ENCODE results near the gene CASK. TPM values are rescaled to one million over a fixed set of nuclear protein-coding genes. Genes with fewer than 3 reads are reported as not detected.

CASK gene
- total and polyA plus RNA-seq, 2 of the 13 experiments (the other 11 are each of a cell fraction or from before 2014, with no cell fraction given): 14.5 to 16.0 TPM

DNA sequence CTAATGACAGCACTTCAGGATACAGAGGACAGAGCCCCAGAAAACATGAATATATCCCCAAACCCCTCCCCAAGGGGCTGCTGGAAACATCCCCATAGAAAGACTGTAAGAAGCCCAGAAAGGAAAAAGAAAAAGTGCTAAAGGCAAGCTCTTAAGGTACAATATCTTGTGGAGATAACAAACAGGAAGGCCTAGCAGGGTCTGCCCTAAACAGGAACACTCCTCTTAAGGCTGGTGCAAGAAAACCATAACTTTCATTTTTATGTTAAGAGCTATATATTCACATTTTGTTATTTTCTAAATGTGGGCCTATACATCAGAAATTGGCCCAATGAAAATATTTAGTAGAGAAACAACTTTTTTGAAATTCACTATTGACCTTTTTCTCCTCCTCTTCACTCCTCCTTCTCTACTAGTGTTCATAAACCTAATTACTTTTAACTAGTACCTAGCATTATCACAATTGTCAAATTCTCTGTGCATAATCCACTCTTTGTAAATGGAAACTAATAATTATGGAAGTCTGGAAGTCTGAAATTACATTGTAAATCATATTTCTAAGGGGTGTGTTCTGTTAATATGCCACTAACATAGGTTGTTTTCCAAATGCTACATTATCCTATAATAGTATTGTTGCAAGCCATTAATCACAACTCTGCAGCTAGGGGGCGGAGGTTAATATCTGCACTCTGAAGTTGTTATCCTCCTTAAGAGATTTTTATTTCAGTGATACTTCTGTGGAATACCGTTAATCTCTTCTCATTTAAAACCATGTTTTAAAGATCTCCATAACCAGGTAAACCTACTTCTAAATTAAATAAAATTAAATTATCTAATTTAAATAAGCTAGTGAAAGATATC lies 59.8 kb downstream of the CASK start:
- CTCF ChIA-PET (ENCODE audit: low intra/inter-chr PET ratio, low total read pairs): no interaction called here
- H3K4me2 ChIP-seq (ENCODE audit: low read depth, low read length): no peak overlapping the region
- H3K27ac ChIP-seq (ENCODE audit: extremely low read length, insufficient read depth, low read length): no peak overlapping the region
- H3K36me3 ChIP-seq (replicated peaks in 1 of 2; ENCODE audit: control insufficient read depth in 1 of 2, insufficient read depth in 2 of 2, low read length in 2 of 2): no peaks in the 10 kb centered on the region
- peaks cover under 1% of the 10 kb centered on the region for H3K79me2 ChIP-seq (ENCODE audit: insufficient read depth, low read length)
- H3K9me3 ChIP-seq (ENCODE audit: low read length): no peaks in the 10 kb centered on the region
- in situ Hi-C loops (cut with HindIII; ENCODE audit: extremely low pct_ligation_motif_present, low pct_unique_long_range_greater_than_20kb): no loop called here
- H2AFZ ChIP-seq (ENCODE audit: low read length): no peak overlapping the region
- H3K27me3 ChIP-seq (ENCODE audit: control insufficient read depth in 1 of 2, insufficient read depth in 2 of 2, low read length in 2 of 2): no peaks in the 10 kb centered on the region
- FAIRE-seq (no peak), DNase-seq (ENCODE audit: low spot score) (no peak), ATAC-seq (no peak)
- POLR2A ChIA-PET: no interaction called here
- intact Hi-C loops (cut with micrococcal nuclease; ENCODE audit: unreplicated experiment): no loop called here
- BruUV-seq (replicated peaks): no TSS peak
- no peaks in the 10 kb centered on the region for H4K20me1 ChIP-seq (ENCODE audit: insufficient read depth, low read length)
- 100% methylated on average over 2 of the region's 2 CpGs for WGBS (ENCODE audit: low lambda C conversion rate)
- no peak overlapping the region for H3K9ac ChIP-seq (ENCODE audit: insufficient read depth, low read depth, low read length)
- no peak for TF ChIP-seq IRX3 (CRISPR knock-in tag; IDR thresholded peaks at IDR 0.05; ENCODE audit: borderline replicate concordance, low read depth)
- TF ChIP-seq MIXL1 (CRISPR knock-in tag; IDR thresholded peaks at IDR 0.05): no peak
- TF ChIP-seq ZNF558 (CRISPR knock-in tag; IDR thresholded peaks at IDR 0.05; ENCODE audit: borderline replicate concordance): no peak
- TF ChIP-seq ZEB1 (IDR thresholded peaks at IDR 0.05; ENCODE audit: insufficient replicate concordance, low read depth): no peak
- TF ChIP-seq GTF2F1 (IDR thresholded peaks at IDR 0.05; ENCODE audit: low read length): no peak
- no peak for TF ChIP-seq RFX5 (IDR thresholded peaks at IDR 0.05; ENCODE audit: low read depth, low read length)
- TF ChIP-seq ZNF121 (CRISPR knock-in tag; IDR thresholded peaks at IDR 0.05): no peak
- H3K4me1 ChIP-seq (ENCODE audit: insufficient read depth, low read length): peaks cover 9% of the 10 kb centered on the region
- no peak overlapping the region for H3K4me3 ChIP-seq (replicated peaks in 1 of 3; ENCODE audit: insufficient read depth in 1 of 3, low read depth in 2 of 3, low read length in 3 of 3)

DNA sequence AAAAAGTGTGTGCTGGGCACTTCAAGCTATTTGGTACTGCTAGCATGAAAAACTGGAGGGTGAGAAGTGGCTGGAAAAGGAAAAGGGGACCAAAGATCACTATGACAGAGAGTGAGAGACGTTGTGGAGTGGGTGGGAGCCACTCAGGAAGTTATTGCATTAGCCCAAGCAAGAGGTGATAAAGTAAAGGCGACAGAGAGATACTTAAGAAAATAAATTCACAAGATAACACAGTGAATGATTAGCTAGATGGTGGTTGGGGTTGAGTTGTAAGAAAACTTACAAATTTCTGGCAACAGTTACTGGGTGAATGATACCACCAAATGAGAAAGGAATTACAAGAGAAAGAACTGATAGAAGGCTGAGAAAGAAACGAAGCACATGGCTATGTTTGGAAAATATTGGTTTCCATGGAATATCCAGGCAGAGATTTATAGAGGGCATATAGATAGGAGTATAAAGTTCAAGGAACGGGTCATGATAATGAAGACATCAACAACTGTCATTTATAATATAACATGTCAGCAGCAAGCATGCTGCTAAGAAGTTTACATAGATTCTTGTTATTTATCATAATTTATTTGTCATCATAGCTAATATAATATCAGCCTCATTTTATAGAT lies 60.7 kb downstream of the CASK start:
- Histone ChIP-seq H3K9me3 (ENCODE audit: low read length) (no peaks in the 10 kb centered on the region), H3K27me3 (ENCODE audit: control insufficient read depth in 1 of 2, insufficient read depth in 2 of 2, low read length in 2 of 2) (no peaks in the 10 kb centered on the region), H3K4me1 (ENCODE audit: insufficient read depth, low read length) (no peaks in the 10 kb centered on the region), H3K79me2 (ENCODE audit: insufficient read depth, low read length) (peaks cover 2% of the 10 kb centered on the region), H3K4me2 (ENCODE audit: low read depth, low read length) (no peak overlapping the region), H3K27ac (ENCODE audit: extremely low read length, insufficient read depth, low read length) (no peak overlapping the region), H2AFZ (ENCODE audit: low read length) (no peak overlapping the region), H3K36me3 (replicated peaks in 1 of 2; ENCODE audit: control insufficient read depth in 1 of 2, insufficient read depth in 2 of 2, low read length in 2 of 2) (no peaks in the 10 kb centered on the region), H4K20me1 (ENCODE audit: insufficient read depth, low read length) (no peaks in the 10 kb centered on the region), H3K4me3 (replicated peaks in 1 of 3; ENCODE audit: insufficient read depth in 1 of 3, low read depth in 2 of 3, low read length in 3 of 3) (no peak overlapping the region), H3K9ac (ENCODE audit: insufficient read depth, low read depth, low read length) (no peak overlapping the region)
- in situ Hi-C loops (cut with HindIII; ENCODE audit: extremely low pct_ligation_motif_present, low pct_unique_long_range_greater_than_20kb): no loop called here
- ATAC-seq: no peak
- BruUV-seq (replicated peaks): no TSS peak
- CTCF ChIA-PET (ENCODE audit: low intra/inter-chr PET ratio, low total read pairs): no interaction called here
- FAIRE-seq: no peak
- DNase-seq (ENCODE audit: low spot score): no peak
- intact Hi-C loops (cut with micrococcal nuclease; ENCODE audit: unreplicated experiment): no loop called here
- WGBS (ENCODE audit: low lambda C conversion rate): 87% methylated on average over 4 of the region's 4 CpGs
- POLR2A ChIA-PET: no interaction called here
- TF ChIP-seq CCAR2 (optimal IDR thresholded peaks at IDR 0.05; ENCODE audit: low read depth, low read length) (no peak), ZSCAN12 (CRISPR knock-in tag; IDR thresholded peaks at IDR 0.05) (no peak), KLF11 (CRISPR knock-in tag; IDR thresholded peaks at IDR 0.05) (no peak), ZHX2 (IDR thresholded peaks at IDR 0.05; ENCODE audit: low read depth) (no peak), ZHX2 (CRISPR knock-in tag; IDR thresholded peaks at IDR 0.05; ENCODE audit: borderline replicate concordance) (no peak), EED (CRISPR knock-in tag; IDR thresholded peaks at IDR 0.05) (no peak)

All from HepG2 (cell line).